Astrocyte of the spinal cord (primary cell): Measurements from ENCODE around the gene MUC15.

ENCODE experiments used
- DNase-seq: peaks from one replicate; pipeline ENCODE4 v3.0.0; 2011; ENCODE audit warnings: low read depth, low spot score
- H3K4me3 ChIP-seq: 2 replicates; pipeline ENCODE4 v1.5.1; 2011; ENCODE audit warnings: low read depth, mild to moderate bottlenecking, low read length, moderate library complexity
- CTCF ChIP-seq: IDR thresholded peaks from 2 replicates; pipeline ENCODE4 v1.5.1; 2012; ENCODE audit warnings: low read depth, mild to moderate bottlenecking, low read length, inconsistent platforms
- in situ Hi-C: cut with HindIII; loops from 2 replicates; pipeline ENCODE4 v1.10.0; 2017; ENCODE audit warnings: low sequenced_read_pairs

Gene MUC15

GRCh38 chr11:26571861-26572654 lies at the start of gene MUC15:
Gene MUC15, minus strand, starts transcription at chr11:26572263. Its CDS starts 5,169 bp downstream, at chr11:26567094.
- TF ChIP-seq CTCF, result no peak
- H3K4me3 ChIP-seq, result no peak within 1 kb of the TSS
- in situ Hi-C loops, result no loop called here
- DNase-seq, result no peak

DNA sequence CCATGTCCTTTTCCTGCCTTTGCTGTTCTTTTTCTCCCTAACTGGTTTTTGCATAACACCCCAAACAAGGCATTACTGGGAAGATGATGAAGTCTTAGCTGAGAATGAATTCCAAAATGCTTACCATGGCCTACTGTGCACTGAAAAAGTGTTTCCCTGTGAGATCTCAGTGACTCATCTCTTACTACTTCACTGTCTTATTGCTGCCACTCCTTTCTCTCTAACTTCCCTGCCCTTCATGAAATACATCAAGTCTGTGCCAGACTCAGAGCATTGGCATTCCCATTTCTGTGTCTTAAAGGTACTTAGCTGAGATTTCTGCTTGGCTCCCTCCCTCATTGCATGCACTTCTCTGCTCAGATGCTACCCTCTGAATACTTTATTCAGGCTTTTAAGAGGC lies 49.1 kb upstream of the MUC15 start:
- TF ChIP-seq CTCF, result no peak
- in situ Hi-C loops, result no loop called here
- no peak overlapping the region for H3K4me3 ChIP-seq
- peak; percentile 81 for DNase-seq

DNA sequence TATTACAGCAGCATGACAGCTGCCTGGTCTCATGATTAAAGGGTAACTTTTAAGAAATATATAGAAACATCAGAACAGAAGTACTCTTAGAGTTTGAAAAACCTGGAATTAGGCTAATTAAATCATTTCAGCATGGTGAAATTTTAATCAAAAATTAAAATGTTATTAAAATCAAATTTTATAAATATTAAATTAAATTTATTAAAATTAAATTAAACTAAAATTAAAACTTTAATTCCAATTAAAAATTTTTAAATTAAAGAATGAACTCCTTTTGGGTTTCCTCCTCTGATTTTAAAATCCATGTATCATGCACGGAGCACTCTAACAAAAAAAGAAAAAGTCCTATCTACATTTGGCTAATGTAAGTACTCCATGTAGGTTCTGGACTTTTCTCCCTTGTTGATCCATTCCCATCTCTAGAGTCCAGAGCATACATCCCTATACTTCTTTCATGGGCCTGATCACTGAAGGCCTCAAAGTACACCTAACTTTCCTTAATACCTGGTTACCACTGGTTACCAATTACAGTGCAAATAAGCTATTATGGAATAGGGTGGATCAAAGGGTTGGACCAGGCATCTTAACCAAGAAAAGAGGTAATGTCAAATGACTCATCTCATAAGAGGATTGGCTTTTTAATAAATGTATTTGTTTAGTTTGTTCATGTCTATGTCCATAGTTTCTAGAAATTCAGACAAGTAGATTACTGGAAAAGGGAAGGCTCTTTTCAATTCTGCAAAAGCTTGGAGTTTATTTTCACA lies 48.4 kb upstream of the MUC15 start:
- no peak for TF ChIP-seq CTCF
- H3K4me3 ChIP-seq, result no peak overlapping the region
- DNase-seq, result no peak
- in situ Hi-C loops, result no loop called here

DNA sequence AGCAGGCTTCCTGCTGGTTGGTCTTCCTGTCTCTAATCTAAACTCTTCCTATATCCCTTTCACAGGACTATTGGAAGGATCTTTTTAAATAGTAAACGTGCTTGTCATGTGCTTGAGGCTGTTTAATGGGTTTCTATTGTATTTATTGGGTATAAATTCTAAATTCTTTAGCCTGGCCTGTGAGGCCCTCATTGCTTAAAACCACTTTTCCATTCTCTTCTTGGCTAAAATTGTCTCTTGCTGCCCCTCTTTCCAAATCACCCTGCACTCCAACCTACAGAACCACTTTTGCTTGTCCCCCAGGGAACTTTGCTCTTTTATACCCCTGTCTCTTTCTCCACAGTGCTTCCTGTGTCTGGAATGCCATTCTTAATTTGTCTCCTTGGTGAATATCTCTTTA lies 46.4 kb upstream of the MUC15 start:
- in situ Hi-C loops, result no loop called here
- DNase-seq, result no peak
- no peak overlapping the region for H3K4me3 ChIP-seq
- TF ChIP-seq CTCF, result no peak

DNA sequence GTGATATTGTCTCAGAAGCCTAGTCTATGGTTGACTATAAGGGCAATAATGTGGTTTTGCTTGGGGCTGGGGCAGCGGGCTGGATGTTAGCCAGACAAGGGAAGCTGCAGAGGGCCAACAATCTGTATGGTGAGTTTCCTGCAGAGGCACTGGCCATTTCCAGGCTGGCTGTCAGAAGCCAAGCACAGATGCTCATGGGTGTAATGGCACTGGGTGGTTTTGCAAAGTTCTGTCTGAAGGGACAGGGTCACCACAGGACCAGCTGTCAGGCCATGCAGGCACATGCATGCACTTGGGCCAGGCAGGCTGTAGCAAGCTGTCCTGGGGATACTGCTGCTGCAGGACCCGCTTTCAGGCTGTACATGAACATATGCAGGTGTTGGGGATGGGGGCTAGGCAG lies 41.7 kb upstream of the MUC15 start:
- in situ Hi-C loops, result no loop called here
- no peak overlapping the region for H3K4me3 ChIP-seq
- no peak for TF ChIP-seq CTCF
- no peak for DNase-seq

- no peak for TF ChIP-seq CTCF
- no peak for DNase-seq
- H3K4me3 ChIP-seq, result no peak overlapping the region
- in situ Hi-C loops, result no loop called here
Observed at GRCh38 chr11:26608507-26609146, 36.6 kb upstream of the MUC15 start.
